Measurements from ENCODE around the gene ADAM22. TPM values are rescaled to one million over a fixed set of nuclear protein-coding genes. Genes with fewer than 3 reads are reported as not detected.
A peak's percentile ranks its signal among the peaks of the same experiment; 100 is the strongest.
"Not testable (repeated sequence)": the region's sequence is repeated elsewhere in the genome, so short reads cannot be mapped to it uniquely, and the experiment has no call there.

The ADAM22 gene
- total and polyA plus RNA-seq, 3 donors from 2014 or later = 2.9 to 4.4 (median 4.4) TPM

DNA sequence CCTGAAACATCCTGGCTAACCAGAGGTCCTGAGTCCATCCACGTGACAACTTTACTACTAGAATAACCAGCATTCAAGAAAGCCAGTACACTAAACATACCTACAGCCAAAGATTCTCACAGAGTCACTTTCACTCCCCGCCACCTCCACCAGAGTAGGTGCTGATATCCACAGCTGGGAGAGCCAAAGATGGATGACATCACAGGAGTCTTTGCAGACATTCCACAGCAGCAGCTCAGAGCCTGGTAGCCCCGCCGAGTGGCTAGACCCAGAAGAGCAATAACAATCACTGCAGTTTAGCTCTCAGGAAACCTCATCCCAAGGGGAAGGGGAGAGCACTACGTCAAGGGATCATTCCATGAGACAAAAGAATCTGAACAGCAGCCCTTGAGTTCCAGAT, 13.5 kb upstream of the ADAM22 start:
- DNase-seq = no peak
- intact Hi-C loops (cut with DNase I; ENCODE audit: low total_unique reads) = no loop called here
- no peak overlapping the region for H3K27ac ChIP-seq
- TF ChIP-seq POLR2A (IDR thresholded peaks at IDR 0.05) = no peak
- TF ChIP-seq, protein P1, sequence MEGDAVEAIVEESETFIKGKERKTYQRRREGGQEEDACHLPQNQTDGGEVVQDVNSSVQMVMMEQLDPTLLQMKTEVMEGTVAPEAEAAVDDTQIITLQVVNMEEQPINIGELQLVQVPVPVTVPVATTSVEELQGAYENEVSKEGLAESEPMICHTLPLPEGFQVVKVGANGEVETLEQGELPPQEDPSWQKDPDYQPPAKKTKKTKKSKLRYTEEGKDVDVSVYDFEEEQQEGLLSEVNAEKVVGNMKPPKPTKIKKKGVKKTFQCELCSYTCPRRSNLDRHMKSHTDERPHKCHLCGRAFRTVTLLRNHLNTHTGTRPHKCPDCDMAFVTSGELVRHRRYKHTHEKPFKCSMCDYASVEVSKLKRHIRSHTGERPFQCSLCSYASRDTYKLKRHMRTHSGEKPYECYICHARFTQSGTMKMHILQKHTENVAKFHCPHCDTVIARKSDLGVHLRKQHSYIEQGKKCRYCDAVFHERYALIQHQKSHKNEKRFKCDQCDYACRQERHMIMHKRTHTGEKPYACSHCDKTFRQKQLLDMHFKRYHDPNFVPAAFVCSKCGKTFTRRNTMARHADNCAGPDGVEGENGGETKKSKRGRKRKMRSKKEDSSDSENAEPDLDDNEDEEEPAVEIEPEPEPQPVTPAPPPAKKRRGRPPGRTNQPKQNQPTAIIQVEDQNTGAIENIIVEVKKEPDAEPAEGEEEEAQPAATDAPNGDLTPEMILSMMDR (IDR thresholded peaks at IDR 0.05) = no peak
- no peaks in the 10 kb centered on the region for H3K9me3 ChIP-seq
- no peak overlapping the region for H3K4me3 ChIP-seq
- no peaks in the 10 kb centered on the region for H3K27me3 ChIP-seq
- no peaks in the 10 kb centered on the region for H3K4me1 ChIP-seq
- 81 to 84% methylated on average over 5 of the region's 5 CpGs for WGBS, 2 donors
- no peaks in the 10 kb centered on the region for H3K36me3 ChIP-seq (ENCODE audit: low read depth, missing control alignments)

DNA sequence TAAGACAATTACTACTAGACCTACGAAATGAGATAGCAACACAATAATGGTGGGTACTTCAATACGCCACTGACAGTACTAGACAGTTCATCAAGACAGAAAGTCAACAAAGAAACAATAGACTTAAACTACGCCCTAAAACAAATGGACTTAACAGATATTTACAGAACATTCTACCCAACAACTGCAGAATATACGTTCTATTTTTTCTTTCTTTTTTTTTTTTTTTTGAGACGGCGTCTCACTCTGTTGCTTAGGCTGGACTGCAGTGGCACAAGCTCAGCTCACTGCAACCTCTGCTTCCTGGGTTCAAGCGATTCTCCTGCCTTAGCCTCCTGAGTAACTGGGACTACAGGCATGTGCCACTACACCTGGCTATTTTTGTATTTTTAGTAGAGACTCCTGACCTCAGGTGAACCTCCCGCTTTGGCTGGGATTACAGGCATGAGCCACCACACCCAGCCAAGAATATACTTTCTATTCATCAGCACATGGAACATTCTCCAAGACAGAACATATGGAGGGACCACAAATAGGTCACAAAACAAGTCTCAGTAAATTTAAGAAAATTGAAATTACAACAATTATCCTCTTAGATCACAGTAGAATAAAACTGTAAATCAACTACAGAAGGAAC, 11.2 kb upstream of the ADAM22 start:
- H3K27me3 ChIP-seq; DNase-seq; H3K9me3 ChIP-seq; H3K27ac ChIP-seq; H3K4me3 ChIP-seq; H3K36me3 ChIP-seq (ENCODE audit: low read depth, missing control alignments); intact Hi-C loops (cut with DNase I; ENCODE audit: low total_unique reads); H3K4me1 ChIP-seq: not testable (repeated sequence)
- WGBS, 2 donors = 90 to 97% methylated on average over 8 of the region's 8 CpGs

DNA sequence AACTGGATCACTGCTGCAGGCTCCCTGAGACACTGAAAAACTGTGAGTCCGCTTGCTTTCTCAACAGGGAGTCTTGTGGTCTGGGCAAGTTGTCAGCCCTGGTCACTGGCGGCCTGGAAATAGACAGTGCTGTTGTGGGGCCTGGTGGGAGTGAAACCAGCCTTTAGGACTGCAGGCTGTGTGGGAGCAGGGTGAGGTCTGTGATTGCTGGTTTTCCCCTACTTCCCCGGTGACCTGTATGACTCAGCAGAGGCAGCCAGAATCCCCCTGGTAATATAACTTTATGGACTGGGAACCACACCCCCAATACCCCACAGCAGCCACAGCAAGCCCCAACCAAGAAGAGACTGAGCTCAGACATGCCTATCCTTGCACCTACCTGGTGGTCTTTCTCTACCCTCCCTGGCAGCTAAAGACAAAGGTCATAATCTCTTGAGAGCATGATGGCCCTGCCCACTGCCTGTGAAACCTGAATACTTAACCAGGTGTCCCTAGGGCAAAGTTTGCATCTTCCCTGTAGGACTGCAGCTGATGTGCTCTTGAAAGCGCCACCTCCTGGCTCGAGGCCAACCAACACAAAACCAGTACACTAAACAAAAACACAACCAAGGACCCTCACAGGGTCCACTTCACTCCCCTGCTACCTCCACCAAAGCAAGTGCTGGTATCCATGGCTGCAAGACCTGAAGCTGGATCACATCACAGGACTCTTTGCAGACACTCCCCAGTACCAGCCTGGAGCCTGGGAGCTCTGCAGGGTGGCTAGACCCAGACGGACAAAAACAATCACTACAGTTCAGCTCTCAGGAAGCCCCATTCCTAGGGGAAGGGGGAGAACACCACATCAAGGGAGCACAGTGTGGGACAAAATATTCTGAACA, 7.2 kb upstream of the ADAM22 start:
- intact Hi-C loops (cut with DNase I; ENCODE audit: low total_unique reads) = no loop called here
- Histone ChIP-seq H3K36me3 (ENCODE audit: low read depth, missing control alignments) (no peaks in the 10 kb centered on the region), H3K27ac (no peak overlapping the region), H3K9me3 (no peaks in the 10 kb centered on the region), H3K4me1 (no peaks in the 10 kb centered on the region), H3K27me3 (no peaks in the 10 kb centered on the region), H3K4me3 (no peak overlapping the region)
- 61 to 68% methylated on average over 5 to 6 of the region's 6 CpGs for WGBS, 2 donors
- no peak for TF ChIP-seq POLR2A (IDR thresholded peaks at IDR 0.05)
- TF ChIP-seq, protein P1 (IDR thresholded peaks at IDR 0.05) = no peak
- no peak for DNase-seq

DNA sequence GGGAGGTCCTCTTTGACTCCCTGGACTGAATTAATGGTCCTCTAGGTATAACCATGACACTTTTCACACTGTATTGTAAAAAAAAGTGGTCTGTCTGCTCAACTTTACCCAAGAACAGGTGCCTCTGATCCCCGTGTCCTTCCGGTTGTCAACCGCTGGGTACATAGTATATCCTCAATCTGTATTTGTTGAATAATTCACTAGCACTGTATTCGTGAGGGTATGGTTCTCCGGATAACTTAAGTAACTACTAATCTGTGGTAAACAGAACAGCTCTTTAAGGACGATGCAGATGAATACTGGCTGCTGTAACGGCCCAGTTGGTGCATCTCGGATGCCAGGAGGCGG, 472 bp upstream of the ADAM22 start:
- Histone ChIP-seq H3K9me3 (no peaks in the 10 kb centered on the region), H3K27me3 (no peaks in the 10 kb centered on the region), H3K27ac (no peak overlapping the region), H3K4me3 (peak overlapping the region; percentile 68 to 74), H3K36me3 (ENCODE audit: low read depth, missing control alignments) (no peaks in the 10 kb centered on the region), H3K4me1 (peaks cover 4% of the 10 kb centered on the region)
- TF ChIP-seq POLR2A (IDR thresholded peaks at IDR 0.05) = no peak
- TF ChIP-seq, protein P1 (IDR thresholded peaks at IDR 0.05) = no peak
- 8 to 9% methylated on average over 9 of the region's 9 CpGs for WGBS, 2 donors
- intact Hi-C loops (cut with DNase I; ENCODE audit: low total_unique reads) = no loop called here
- no peak for DNase-seq

DNA sequence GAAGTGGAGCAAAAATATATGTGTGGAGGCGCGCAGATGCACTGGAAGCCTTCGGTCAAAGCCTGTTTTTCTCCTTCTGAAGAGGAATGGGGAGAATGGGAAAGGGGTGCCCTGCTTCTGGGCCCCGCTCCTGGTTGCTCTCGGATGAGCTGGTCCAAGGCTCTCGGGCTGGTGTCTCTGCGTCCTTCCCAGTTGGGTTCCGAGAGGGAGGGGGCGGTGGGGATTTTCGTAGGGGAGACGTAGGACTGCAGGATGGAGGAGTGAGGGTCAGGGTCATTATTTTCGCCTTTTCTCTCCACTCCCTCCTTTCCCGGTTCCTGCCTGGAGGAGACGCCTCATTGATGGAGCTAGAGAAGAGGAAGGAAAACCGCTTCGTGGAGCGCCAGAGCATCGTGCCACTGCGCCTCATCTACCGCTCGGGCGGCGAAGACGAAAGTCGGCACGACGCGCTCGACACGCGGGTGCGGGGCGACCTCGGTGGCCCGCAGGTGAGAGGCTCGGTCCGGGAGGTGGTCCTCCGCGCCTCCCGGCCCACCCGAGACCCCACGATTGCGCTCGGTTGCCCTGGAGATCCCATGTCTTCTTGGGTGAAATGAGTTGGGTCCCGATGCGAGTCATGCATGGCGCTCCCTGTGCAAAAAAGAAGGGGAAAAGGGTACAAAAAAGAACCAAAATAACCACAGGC, 790 bp downstream of the ADAM22 start:
- WGBS, 2 donors = 0 to 3% methylated on average over 28 to 46 of the region's 47 CpGs
- Histone ChIP-seq H3K9me3 (no peaks in the 10 kb centered on the region), H3K36me3 (ENCODE audit: low read depth, missing control alignments) (no peaks in the 10 kb centered on the region), H3K4me3 (peak overlapping the region; percentile 68 to 74), H3K4me1 (peaks cover 4% of the 10 kb centered on the region), H3K27ac (no peak overlapping the region), H3K27me3 (no peaks in the 10 kb centered on the region)
- DNase-seq = peak; percentile 25
- intact Hi-C loops (cut with DNase I; ENCODE audit: low total_unique reads) = no loop called here
- TF ChIP-seq POLR2A (IDR thresholded peaks at IDR 0.05) = no peak
- TF ChIP-seq, protein P1 (IDR thresholded peaks at IDR 0.05) = no peak
